GM12878 (cell line): ENCODE measurements around the gene SPC24.
"Not testable (repeated sequence)": the region's sequence is repeated elsewhere in the genome, so short reads cannot be mapped to it uniquely, and the experiment has no call there.

Source experiments
- CTCF ChIP-seq, 3 experiments: IDR thresholded peaks in 2 of 3; conservative IDR thresholded peaks in 1 of 3; 2 replicates each; pipeline ENCODE4 v1.5.1; 2011; ENCODE audit warnings: low read depth in 3 of 3, low read length in 3 of 3, mild to moderate bottlenecking in 3 of 3, control low read depth in 2 of 3, moderate library complexity in 2 of 3, inconsistent platforms in 1 of 3, mixed read lengths in 1 of 3; ENCODE audit not compliant: control insufficient read depth in 2 of 3, insufficient read depth in 1 of 3; ENCODE audit errors: extremely low read depth in 1 of 3
- DPF2 ChIP-seq: fragments of 450-650 bp; IDR thresholded peaks from 2 replicates; pipeline ENCODE4 v1.6.1; 2017; ENCODE audit warnings: mild to moderate bottlenecking
- GABPA ChIP-seq: IDR thresholded peaks from 2 replicates; pipeline ENCODE4 v1.6.1; 2014; ENCODE audit warnings: antibody characterized with exemption, low read depth, mild to moderate bottlenecking, inconsistent platforms
- JUNB ChIP-seq: IDR thresholded peaks from 2 replicates; pipeline ENCODE4 v1.6.1; 2016; ENCODE audit warnings: antibody characterized with exemption, mild to moderate bottlenecking
- MYB ChIP-seq: fragments of 150-350 bp; IDR thresholded peaks from 2 replicates; pipeline ENCODE4 v1.6.1; 2014; ENCODE audit warnings: mild to moderate bottlenecking, low read depth, low read length, borderline replicate concordance
- MYC ChIP-seq: IDR thresholded peaks from 2 replicates; pipeline ENCODE4 v1.6.1; 2011; ENCODE audit warnings: mild to moderate bottlenecking, low read length, moderate library complexity, inconsistent platforms; ENCODE audit not compliant: insufficient read depth, insufficient replicate concordance, insufficient read length, severe bottlenecking
- PAX5 ChIP-seq: IDR thresholded peaks from 2 replicates; pipeline ENCODE4 v1.6.1; 2011; ENCODE audit warnings: low read depth, low read length, borderline replicate concordance
- POLR2A ChIP-seq: IDR thresholded peaks from 2 replicates; pipeline ENCODE4 v1.6.1; 2011; ENCODE audit warnings: low read depth, mild to moderate bottlenecking, low read length
- POLR2AphosphoS5 ChIP-seq: IDR thresholded peaks from 2 replicates; pipeline ENCODE4 v1.6.1; 2011; ENCODE audit warnings: mild to moderate bottlenecking, low read length, inconsistent platforms
- RBBP5 ChIP-seq: fragments of 200-600 bp; sonication (generic); conservative IDR thresholded peaks from 2 replicates; pipeline ENCODE4 v1.6.1; 2016
- RCOR1 ChIP-seq: conservative IDR thresholded peaks from 2 replicates; pipeline ENCODE4 v1.6.1; 2012; ENCODE audit warnings: low read depth, low read length, improper control_type of control experiment
- RELA ChIP-seq: fragments of 450-650 bp; IDR thresholded peaks from 2 replicates; pipeline ENCODE4 v1.8.0; 2014; ENCODE audit warnings: borderline replicate concordance; ENCODE audit not compliant: partially characterized antibody
- TAF1 ChIP-seq: IDR thresholded peaks from 2 replicates; pipeline ENCODE4 v1.6.1; 2011; ENCODE audit warnings: mild to moderate bottlenecking, low read depth, low read length, borderline replicate concordance

GRCh38 chr19:11160440-11160768, 4.8 kb upstream of the SPC24 start:
- not testable (repeated sequence) for TF ChIP-seq JUNB; CTCF (IDR thresholded peaks at IDR 0.05 in 2 of 3, conservative IDR thresholded peaks at IDR 0.05 in 1 of 3; ENCODE audit: control insufficient read depth in 2 of 3, extremely low read depth in 1 of 3, insufficient read depth in 1 of 3, low read depth in 3 of 3, low read length in 3 of 3); RELA; TAF1; MYB; GABPA; RBBP5; POLR2A; DPF2; PAX5; POLR2AphosphoS5; MYC; RCOR1
